HCEC 1CT (cell line): ENCODE results near the gene MRPL24.

Experiments used
- DNase-seq: peaks from one replicate; pipeline ENCODE4 v3.0.0-alpha.2; 2017

The MRPL24 gene

GRCh38 chr1:156691665-156692440 lies 49.0 kb downstream of the MRPL24 start:
- DNase-seq, result peak; percentile 40

- DNase-seq, result no peak
These were observed 49.7 kb downstream of the MRPL24 start for GRCh38 chr1:156691191-156691590.

GRCh38 chr1:156690675-156691036 lies 50.2 kb downstream of the MRPL24 start:
- DNase-seq, result no peak

- DNase-seq, result no peak
These were observed 50.8 kb downstream of the MRPL24 start for GRCh38 chr1:156689953-156690674.

GRCh38 chr1:156689035-156689952 lies 51.6 kb downstream of the MRPL24 start:
- peak; percentile 80 for DNase-seq
